Measurements from ENCODE around the gene KCTD16. TPM values are rescaled to one million over a fixed set of nuclear protein-coding genes. Genes with fewer than 3 reads are reported as not detected.

KCTD16 gene
- polyA plus RNA-seq, 1 of the 3 experiments (the other 2 are of a cell fraction), result 0.03 TPM

GRCh38 chr5:144473650-144474049, 303.0 kb downstream of the KCTD16 start (continued):
- TF ChIP-seq PBX3 (IDR thresholded peaks at IDR 0.05), result no peak

GRCh38 chr5:144478565-144478964, 307.9 kb downstream of the KCTD16 start:
- TF ChIP-seq NRF1 (IDR thresholded peaks at IDR 0.05; ENCODE audit: low read depth, low read length) (no peak), USF2 (IDR thresholded peaks at IDR 0.05; ENCODE audit: borderline replicate concordance, low read depth, low read length) (no peak), FOSL2 (IDR thresholded peaks at IDR 0.05; ENCODE audit: borderline replicate concordance, low read depth) (no peak), TEAD4 (IDR thresholded peaks at IDR 0.05; ENCODE audit: borderline replicate concordance, insufficient read depth) (no peak), PBX3 (IDR thresholded peaks at IDR 0.05) (no peak), EZH2phosphoT487 (IDR thresholded peaks at IDR 0.05; ENCODE audit: borderline replicate concordance, low read depth) (no peak), GABPA (IDR thresholded peaks at IDR 0.05; ENCODE audit: low read depth) (no peak), NFIC (IDR thresholded peaks at IDR 0.05; ENCODE audit: borderline replicate concordance) (no peak), YY1 (IDR thresholded peaks at IDR 0.05; ENCODE audit: low read depth) (no peak)
- Histone ChIP-seq H3K4me3 (ENCODE audit: low read depth in 2 of 2, low read length in 1 of 2) (no peak overlapping the region), H2AFZ (ENCODE audit: low read depth) (no peak overlapping the region), H3K79me2 (ENCODE audit: insufficient read depth) (no peaks in the 10 kb centered on the region), H3K36me3 (replicated peaks in 1 of 2; ENCODE audit: control insufficient read depth in 1 of 2, insufficient read depth in 2 of 2, low read length in 1 of 2) (no peaks in the 10 kb centered on the region), H3K27ac (ENCODE audit: low read depth in 2 of 2, low read length in 1 of 2) (no peak overlapping the region), H3F3A (replicated peaks; ENCODE audit: insufficient read depth) (no peaks in the 10 kb centered on the region), H3K4me2 (no peak overlapping the region), H3K4me1 (ENCODE audit: control insufficient read depth in 1 of 2, insufficient read depth in 2 of 2, low read depth in 1 of 2, low read length in 1 of 2) (peaks cover 0 to 1% of the 10 kb centered on the region in 2 experiments; a peak in 2 of 4 replicates), H3K9me3 (no peaks in the 10 kb centered on the region), H3K9me2 (no peaks in the 10 kb centered on the region), H3K9ac (no peak overlapping the region), H4K20me1 (ENCODE audit: insufficient read depth) (no peaks in the 10 kb centered on the region), H3K27me3 (ENCODE audit: insufficient read depth) (no peaks in the 10 kb centered on the region)
- DNase-seq, result no peak
- ChIA-PET CTCF (interaction anchor here (0.9 kb wide), 1 partner anchor 10 kb away, joined by 3 read pairs; no protein-coding TSS in a partner anchor), POLR2A (no interaction called here)

GRCh38 chr5:144481861-144482260, 311.2 kb downstream of the KCTD16 start:
- ChIA-PET CTCF (interaction anchor here (2.3 kb wide), 1 partner anchor 14 kb away, joined by 6 read pairs; no protein-coding TSS in a partner anchor), POLR2A (no interaction called here)
- Histone ChIP-seq H3K27me3 (ENCODE audit: insufficient read depth) (no peaks in the 10 kb centered on the region), H3F3A (replicated peaks; ENCODE audit: insufficient read depth) (peaks cover 5% of the 10 kb centered on the region), H3K4me2 (no peak overlapping the region), H2AFZ (ENCODE audit: low read depth) (no peak overlapping the region), H3K27ac (ENCODE audit: low read depth in 2 of 2, low read length in 1 of 2) (no peak overlapping the region), H3K9me3 (no peaks in the 10 kb centered on the region), H3K4me1 (ENCODE audit: control insufficient read depth in 1 of 2, insufficient read depth in 2 of 2, low read depth in 1 of 2, low read length in 1 of 2) (peaks cover 0 to 3% of the 10 kb centered on the region in 2 experiments; a peak in 3 of 4 replicates), H4K20me1 (ENCODE audit: insufficient read depth) (no peaks in the 10 kb centered on the region), H3K9me2 (no peaks in the 10 kb centered on the region), H3K9ac (no peak overlapping the region), H3K4me3 (ENCODE audit: low read depth in 2 of 2, low read length in 1 of 2) (no peak overlapping the region), H3K36me3 (replicated peaks in 1 of 2; ENCODE audit: control insufficient read depth in 1 of 2, insufficient read depth in 2 of 2, low read length in 1 of 2) (no peaks in the 10 kb centered on the region), H3K79me2 (ENCODE audit: insufficient read depth) (no peaks in the 10 kb centered on the region)
- no peak for DNase-seq
- TF ChIP-seq JUND (IDR thresholded peaks at IDR 0.05) (no peak), FOSL2 (IDR thresholded peaks at IDR 0.05; ENCODE audit: borderline replicate concordance, low read depth) (no peak), CHD2 (IDR thresholded peaks at IDR 0.05; ENCODE audit: low read length, partially characterized antibody) (no peak), REST (IDR thresholded peaks at IDR 0.05; ENCODE audit: low read depth, low read length) (no peak), GATA2 (CRISPR knock-in tag; IDR thresholded peaks at IDR 0.05) (no peak), FOXJ3 (CRISPR knock-in tag; IDR thresholded peaks at IDR 0.05) (no peak), ELF1 (IDR thresholded peaks at IDR 0.05) (no peak), TCF12 (IDR thresholded peaks at IDR 0.05) (no peak), IRF3 (IDR thresholded peaks at IDR 0.05; ENCODE audit: low read depth, low read length) (no peak), RAD21 (IDR thresholded peaks at IDR 0.05; ENCODE audit: low read length) (no peak), USF2 (IDR thresholded peaks at IDR 0.05; ENCODE audit: borderline replicate concordance, low read depth, low read length) (no peak), GABPA (IDR thresholded peaks at IDR 0.05; ENCODE audit: low read depth) (no peak)

All from SK-N-SH (cell line).